ENCODE results near the gene GARS1.

DNA sequence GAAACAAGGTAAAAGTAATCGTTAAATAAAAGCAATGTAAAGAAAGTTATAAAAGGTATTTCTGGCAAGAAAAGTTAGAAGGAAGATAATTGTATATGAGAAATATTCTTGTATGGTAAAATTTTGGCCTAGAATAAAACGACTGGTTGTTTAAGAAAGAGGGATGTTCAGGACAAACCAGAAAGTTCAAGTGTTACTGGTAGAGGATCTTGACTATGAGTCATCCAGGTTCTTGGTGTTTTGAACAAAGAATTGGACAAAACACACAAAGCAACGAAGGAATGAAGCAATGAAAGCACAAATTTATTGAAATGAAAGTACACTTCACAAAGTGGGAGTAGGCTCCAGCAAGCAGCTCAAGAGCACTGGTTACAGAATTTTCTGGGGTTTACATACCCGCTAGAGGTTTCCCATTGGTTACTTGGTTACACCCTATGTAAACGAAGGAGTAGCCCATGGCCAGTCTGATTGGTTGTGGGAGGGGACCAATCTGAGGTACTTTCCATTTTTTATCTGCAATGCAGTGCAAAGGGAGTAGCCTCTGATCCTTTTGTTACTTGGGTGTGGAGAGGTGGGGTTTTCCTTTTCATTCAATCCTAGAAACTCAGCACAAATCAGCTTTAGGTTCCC, 22.4 kb upstream of the GARS1 start:
- TF ChIP-seq GATA3 (IDR thresholded peaks at IDR 0.05; ENCODE audit: low read depth, low read length) (no peak), GATA2 (IDR thresholded peaks at IDR 0.05; ENCODE audit: low read depth, low read length) (no peak)

Measured in SH-SY5Y (cell line).